Transverse colon (tissue), 4 donors: ENCODE results near the gene SLIT3. TPM values are rescaled to one million over a fixed set of nuclear protein-coding genes. Genes with fewer than 3 reads are reported as not detected.
A peak's percentile ranks its signal among the peaks of the same experiment; 100 is the strongest.

Experiments
- DNase-seq: peaks from one replicate; pipeline ENCODE4 v3.0.0-alpha.2; 2019
- H3K27ac ChIP-seq, 4 donors: fragments of 200-600 bp; sonication (generic); 2 replicates each; pipeline ENCODE4 v1.5.1; 2016 to 2018; ENCODE audit warnings: inconsistent platforms in 4 of 4
- H3K27me3 ChIP-seq: fragments of 200-600 bp; sonication (generic); 2 replicates; pipeline ENCODE4 v1.5.1; 2017; ENCODE audit warnings: inconsistent platforms
- H3K36me3 ChIP-seq, 4 donors: fragments of 200-600 bp; sonication (generic); 2 replicates each; pipeline ENCODE4 v1.5.1; 2017 to 2019; ENCODE audit warnings: inconsistent platforms in 4 of 4
- H3K4me1 ChIP-seq, 4 donors: fragments of 200-600 bp; sonication (generic); 2 replicates each; pipeline ENCODE4 v1.5.1; 2017 to 2020; ENCODE audit warnings: inconsistent platforms in 4 of 4
- H3K4me3 ChIP-seq, 4 donors: fragments of 200-600 bp; sonication (generic); 1 replicate in 1 of 4; 2 replicates in 3 of 4; pipeline versions ENCODE4 v1.5.1 to v1.6.1; 2017 to 2019; ENCODE audit warnings: inconsistent platforms in 4 of 4
- H3K9me3 ChIP-seq, 2 donors: fragments of 200-600 bp; sonication (generic); 2 replicates each; pipeline ENCODE4 v1.5.1; 2017 to 2019; ENCODE audit warnings: inconsistent platforms in 2 of 2
- CTCF ChIP-seq, 5 experiments: fragments of 200-600 bp in 3 of 5; fragments of 450-650 bp in 2 of 5; sonication (generic) in 3 of 5; IDR thresholded peaks; 1 replicate in 2 of 5; 2 replicates in 3 of 5; pipeline ENCODE4 v1.5.1; 2016 to 2017; ENCODE audit warnings: antibody characterized with exemption in 5 of 5, inconsistent platforms in 3 of 5, mild to moderate bottlenecking in 2 of 5, moderate library complexity in 1 of 5
- EP300 ChIP-seq: sonication (generic); formaldehyde crosslinking; IDR thresholded peaks from one replicate; pipeline ENCODE4 v1.6.1; 2017; ENCODE audit warnings: antibody characterized with exemption, low read depth
- POLR2A ChIP-seq: fragments of 450-650 bp; IDR thresholded peaks from one replicate; pipeline ENCODE4 v1.6.1; 2016; ENCODE audit warnings: antibody characterized with exemption, mild to moderate bottlenecking, moderate library complexity
- POLR2AphosphoS5 ChIP-seq, 3 donors: sonication (generic); formaldehyde crosslinking; IDR thresholded peaks; one replicate each; pipeline ENCODE4 v1.6.1; 2016; ENCODE audit warnings: antibody characterized with exemption in 3 of 3
- WGBS, 2 donors: methylation state at CpG; one replicate each; pipeline ENCODE4 v1.1.5; 2018; ENCODE audit warnings: low coverage in 1 of 2; 5-methylcytosine and 5-hydroxymethylcytosine counted together
- in situ Hi-C, 4 donors: fragments of 200-750 bp; cut with MboI; loops; one replicate each; pipeline versions ENCODE4 v1.15.0 to v1.15.1; 2017; ENCODE audit warnings: low sequenced_read_pairs in 3 of 4, low pct_ligation_motif_present in 1 of 4, low pct_unique_long_range_greater_than_20kb in 1 of 4
- intact Hi-C: fragments of 100-400 bp; cut with DNase I; formaldehyde crosslinking; loops from one replicate; pipeline ENCODE4 v1.15.1; 2023; ENCODE audit warnings: low total_unique reads
- total RNA-seq, 4 donors: library from RNA; depleted of rRNA; stranded (reverse); fragments of >200 nt; gene quantifications; one replicate each; pipeline ENCODE4 v1.1.0, GENCODE V29; 2016

Gene SLIT3
- total RNA-seq, 4 donors from 2014 or later, result 6.7 to 60.5 (median 9.6) TPM

- WGBS, 2 donors, result 63 to 83% methylated on average over 1 of the region's 1 CpG
- TF ChIP-seq EP300, result no peak
- no peak for TF ChIP-seq CTCF (IDR thresholded peaks at IDR 0.05)
- no peak for TF ChIP-seq POLR2A
- TF ChIP-seq POLR2AphosphoS5 (IDR thresholded peaks at IDR 0.05), result no peak
- H3K9me3 ChIP-seq, result no peaks in the 10 kb centered on the region
- H3K4me1 ChIP-seq, result peaks cover 5 to 37% (median 24%) of the 10 kb centered on the region in 4 donors
- peak overlapping the region in 2 of 4 donors; percentile 5 to 16 for H3K27ac ChIP-seq
- H3K36me3 ChIP-seq, result no peaks in the 10 kb centered on the region
- intact Hi-C loops, result no loop called here
- no peaks in the 10 kb centered on the region for H3K27me3 ChIP-seq
- in situ Hi-C loops, result loop anchor here in 1 of 4 donors (25.0 kb wide), 1 partner anchor 376 kb away; the partner anchor contains the start of gene WWC1
- DNase-seq, result no peak
- no peak overlapping the region for H3K4me3 ChIP-seq
Observed at GRCh38 chr5:168663276-168664004, 637.5 kb downstream of the SLIT3 start.

DNA sequence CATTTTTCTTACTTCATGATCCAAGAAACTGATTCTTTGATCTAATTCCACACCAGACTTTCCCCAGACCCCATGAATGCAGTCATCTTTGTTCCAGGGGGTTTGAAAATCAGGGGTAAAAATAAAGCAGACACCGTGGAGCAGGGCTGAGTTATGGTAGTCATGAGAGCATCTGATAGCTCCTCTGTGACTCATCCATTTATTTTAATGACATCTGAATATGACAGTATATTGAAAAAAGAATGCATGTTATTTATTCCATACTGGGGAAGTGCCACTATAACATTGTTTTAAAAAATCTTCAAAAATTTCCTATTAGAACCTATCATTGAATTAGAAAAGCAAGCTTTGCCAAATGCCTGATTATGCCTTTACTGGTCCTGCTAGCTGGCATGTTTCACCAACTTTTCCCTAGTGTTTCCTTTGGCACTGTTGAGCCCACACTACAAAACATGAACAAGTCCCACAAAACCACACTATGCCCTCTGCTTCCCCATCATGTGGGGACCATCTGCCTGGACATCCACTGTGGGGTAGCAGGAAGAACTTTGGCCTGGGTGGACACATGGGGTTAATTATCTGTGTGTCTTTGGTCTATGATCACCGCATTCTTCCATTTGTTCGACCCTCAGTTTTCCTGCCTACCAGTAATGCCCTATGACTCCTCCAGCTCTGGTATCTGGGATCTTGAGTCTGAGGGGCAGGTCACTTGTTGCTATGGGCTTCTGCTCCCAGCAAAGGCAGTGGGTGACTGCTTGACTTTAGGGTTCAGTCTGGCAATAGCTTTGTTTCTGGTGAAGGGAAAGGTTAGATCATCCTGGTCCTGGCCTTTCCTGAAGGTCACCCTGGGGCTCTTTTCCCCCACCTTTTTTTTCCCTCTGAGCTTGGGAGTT is 639.1 kb downstream of the SLIT3 start:
- in situ Hi-C loops (loop anchor here in 1 of 4 donors (25.0 kb wide), 1 partner anchor 375 kb away; the partner anchor contains the start of gene WWC1), intact Hi-C loops (no loop called here)
- DNase-seq, result no peak
- Histone ChIP-seq H3K27ac (no peak overlapping the region), H3K36me3 (no peaks in the 10 kb centered on the region), H3K4me1 (peaks cover 16 to 38% (median 26%) of the 10 kb centered on the region in 4 donors), H3K4me3 (no peak overlapping the region), H3K27me3 (no peaks in the 10 kb centered on the region), H3K9me3 (no peaks in the 10 kb centered on the region)
- no peak for TF ChIP-seq CTCF (IDR thresholded peaks at IDR 0.05)
- TF ChIP-seq EP300, result no peak
- no peak for TF ChIP-seq POLR2A
- TF ChIP-seq POLR2AphosphoS5 (IDR thresholded peaks at IDR 0.05), result no peak
- WGBS, 2 donors, result 70 to 80% methylated on average over 1 to 3 of the region's 3 CpGs

- H3K4me3 ChIP-seq, result no peak overlapping the region
- DNase-seq, result no peak
- TF ChIP-seq POLR2AphosphoS5 (IDR thresholded peaks at IDR 0.05) (no peak), EP300 (no peak), POLR2A (no peak), CTCF (IDR thresholded peaks at IDR 0.05) (no peak)
- H3K4me1 ChIP-seq, result peaks cover 19 to 44% (median 30%) of the 10 kb centered on the region in 4 donors
- no peaks in the 10 kb centered on the region for H3K27me3 ChIP-seq
- intact Hi-C loops, result no loop called here
- 66 to 75% methylated on average over 3 to 4 of the region's 4 CpGs for WGBS, 2 donors
- H3K9me3 ChIP-seq, result no peaks in the 10 kb centered on the region
- in situ Hi-C loops, result loop anchor here in 1 of 4 donors (25.0 kb wide), 1 partner anchor 373 kb away; the partner anchor contains the start of gene WWC1
- H3K27ac ChIP-seq, result no peak overlapping the region
- no peaks in the 10 kb centered on the region for H3K36me3 ChIP-seq
Observed at GRCh38 chr5:168660691-168661090, 640.2 kb downstream of the SLIT3 start.
